ENCODE results near the gene RNF212.

DNA sequence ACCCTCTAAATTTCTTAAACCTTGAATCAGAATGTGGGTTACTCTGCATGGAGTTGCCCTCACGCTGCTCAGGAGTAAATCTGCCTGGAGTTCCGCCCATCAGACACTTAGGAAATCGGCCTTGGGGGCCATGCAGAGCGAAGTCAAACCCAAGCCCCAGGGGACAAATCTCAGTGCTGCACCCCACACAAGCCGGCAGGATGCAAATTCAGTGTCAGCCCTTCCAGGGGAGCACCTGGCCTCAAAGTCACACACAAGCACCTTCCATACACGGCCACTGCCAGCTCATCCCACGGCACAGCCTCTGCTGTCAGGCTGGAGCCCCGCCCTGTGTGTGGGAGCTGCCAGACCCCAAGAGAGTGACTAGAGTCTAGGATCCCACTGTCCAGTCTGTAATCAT is 27.4 kb downstream of the RNF212 start:
- TF ChIP-seq, protein P1, sequence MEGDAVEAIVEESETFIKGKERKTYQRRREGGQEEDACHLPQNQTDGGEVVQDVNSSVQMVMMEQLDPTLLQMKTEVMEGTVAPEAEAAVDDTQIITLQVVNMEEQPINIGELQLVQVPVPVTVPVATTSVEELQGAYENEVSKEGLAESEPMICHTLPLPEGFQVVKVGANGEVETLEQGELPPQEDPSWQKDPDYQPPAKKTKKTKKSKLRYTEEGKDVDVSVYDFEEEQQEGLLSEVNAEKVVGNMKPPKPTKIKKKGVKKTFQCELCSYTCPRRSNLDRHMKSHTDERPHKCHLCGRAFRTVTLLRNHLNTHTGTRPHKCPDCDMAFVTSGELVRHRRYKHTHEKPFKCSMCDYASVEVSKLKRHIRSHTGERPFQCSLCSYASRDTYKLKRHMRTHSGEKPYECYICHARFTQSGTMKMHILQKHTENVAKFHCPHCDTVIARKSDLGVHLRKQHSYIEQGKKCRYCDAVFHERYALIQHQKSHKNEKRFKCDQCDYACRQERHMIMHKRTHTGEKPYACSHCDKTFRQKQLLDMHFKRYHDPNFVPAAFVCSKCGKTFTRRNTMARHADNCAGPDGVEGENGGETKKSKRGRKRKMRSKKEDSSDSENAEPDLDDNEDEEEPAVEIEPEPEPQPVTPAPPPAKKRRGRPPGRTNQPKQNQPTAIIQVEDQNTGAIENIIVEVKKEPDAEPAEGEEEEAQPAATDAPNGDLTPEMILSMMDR (conservative IDR thresholded peaks at IDR 0.05; ENCODE audit: low read depth, low read length): no peak
- no peak for TF ChIP-seq EZH2 (IDR thresholded peaks at IDR 0.05; ENCODE audit: borderline replicate concordance, low read depth, low read length, poor library complexity, severe bottlenecking)
